HUES6 (cell line): ENCODE results near the gene AWAT2.

Experiments used
- H3K27ac ChIP-seq: 2 replicates; pipeline ENCODE4 v1.7.0; 2013; ENCODE audit warnings: low read depth, mild to moderate bottlenecking, low read length, inconsistent platforms
- H3K27me3 ChIP-seq: 2 replicates; pipeline ENCODE4 v1.6.1; 2013; ENCODE audit warnings: low read length; ENCODE audit not compliant: control insufficient read depth, insufficient read depth
- H3K36me3 ChIP-seq: 2 replicates; pipeline ENCODE4 v1.6.1; 2013; ENCODE audit warnings: low read length; ENCODE audit not compliant: control insufficient read depth, insufficient read depth
- H3K4me1 ChIP-seq: 2 replicates; pipeline ENCODE4 v1.6.1; 2013; ENCODE audit warnings: low read length; ENCODE audit not compliant: control insufficient read depth, insufficient read depth
- H3K4me3 ChIP-seq: 2 replicates; pipeline ENCODE4 v1.5.1; 2013; ENCODE audit warnings: low read depth, low read length
- H3K9ac ChIP-seq: one replicate; pipeline ENCODE4 v1.6.1; 2013; ENCODE audit warnings: mild to moderate bottlenecking, low read length
- H3K9me3 ChIP-seq: 2 replicates; pipeline ENCODE4 v1.6.1; 2013; ENCODE audit warnings: low read depth, low read length; ENCODE audit not compliant: control insufficient read depth, insufficient read depth

Gene AWAT2

GRCh38 chrX:69996113-69996468 is 53.6 kb downstream of the AWAT2 start:
- Histone ChIP-seq H3K27me3 (no peaks in the 10 kb centered on the region), H3K4me1 (no peaks in the 10 kb centered on the region), H3K36me3 (no peaks in the 10 kb centered on the region), H3K9ac (no peak overlapping the region), H3K27ac (no peak overlapping the region), H3K4me3 (no peak overlapping the region), H3K9me3 (peaks cover 24% of the 10 kb centered on the region; the same call in 1 of the 2 replicates)

DNA sequence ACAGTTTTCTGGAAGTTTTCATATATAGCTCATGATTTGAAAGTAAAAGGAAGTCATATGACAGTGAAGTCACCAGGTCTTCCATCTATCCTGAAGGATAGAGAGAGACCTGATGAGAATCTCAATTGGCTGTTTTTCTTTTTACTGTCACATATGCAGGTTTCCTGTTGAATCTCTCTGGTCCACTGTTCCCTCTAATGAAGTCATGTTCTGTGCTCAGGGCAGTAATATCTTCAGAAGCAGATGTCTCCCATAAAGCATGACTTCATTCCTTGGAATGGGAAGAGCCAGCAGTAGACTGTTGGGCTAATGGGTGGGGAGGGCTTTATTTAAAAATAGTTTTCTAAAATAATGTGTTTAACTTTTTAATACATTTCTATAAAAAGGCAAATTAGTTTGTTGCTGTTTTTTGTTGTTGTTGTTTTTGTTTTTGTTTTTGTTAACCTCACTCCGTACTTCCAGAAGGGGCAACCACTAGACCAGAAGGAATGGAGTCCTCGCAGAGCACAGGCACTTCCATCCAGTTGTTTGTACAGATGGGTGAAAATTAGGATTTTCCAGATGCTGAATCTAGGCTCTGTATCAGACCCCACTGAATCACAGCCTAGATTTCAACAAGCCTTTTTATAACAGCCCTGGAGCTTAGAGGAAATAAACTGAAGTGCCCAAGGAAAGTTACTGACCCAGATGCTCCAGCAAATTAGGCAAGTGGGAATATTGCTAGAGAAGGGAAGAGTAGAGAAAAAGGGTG is 54.2 kb downstream of the AWAT2 start:
- no peak overlapping the region for H3K9ac ChIP-seq
- no peaks in the 10 kb centered on the region for H3K4me1 ChIP-seq
- peaks cover 24% of the 10 kb centered on the region; the same call in 1 of the 2 replicates for H3K9me3 ChIP-seq
- no peak overlapping the region for H3K27ac ChIP-seq
- H3K36me3 ChIP-seq: no peaks in the 10 kb centered on the region
- H3K4me3 ChIP-seq: no peak overlapping the region
- H3K27me3 ChIP-seq: no peaks in the 10 kb centered on the region

DNA sequence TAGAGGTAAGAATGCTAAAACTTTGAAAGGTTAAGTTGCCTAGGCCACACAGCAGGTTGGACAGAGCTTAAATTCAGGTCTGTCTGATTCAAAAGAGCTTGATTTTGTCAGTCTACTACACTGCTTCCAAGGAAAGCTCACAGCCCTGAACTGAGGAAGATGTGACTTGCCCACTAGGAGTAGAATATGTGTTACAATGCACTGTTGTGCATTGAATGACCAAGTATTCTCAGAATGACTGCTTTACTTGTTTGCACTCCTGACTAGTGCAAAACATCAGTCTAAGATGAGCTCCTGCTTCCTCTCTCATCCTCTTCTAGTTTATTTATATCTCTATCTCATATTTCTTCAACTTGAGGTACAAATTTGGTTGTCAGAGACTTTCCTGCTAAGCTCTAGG is 56.2 kb downstream of the AWAT2 start:
- Histone ChIP-seq H3K4me3 (no peak overlapping the region), H3K27me3 (no peaks in the 10 kb centered on the region), H3K9ac (no peak overlapping the region), H3K36me3 (no peaks in the 10 kb centered on the region), H3K4me1 (no peaks in the 10 kb centered on the region), H3K9me3 (peaks cover 23% of the 10 kb centered on the region; the same call in 1 of the 2 replicates), H3K27ac (no peak overlapping the region)

DNA sequence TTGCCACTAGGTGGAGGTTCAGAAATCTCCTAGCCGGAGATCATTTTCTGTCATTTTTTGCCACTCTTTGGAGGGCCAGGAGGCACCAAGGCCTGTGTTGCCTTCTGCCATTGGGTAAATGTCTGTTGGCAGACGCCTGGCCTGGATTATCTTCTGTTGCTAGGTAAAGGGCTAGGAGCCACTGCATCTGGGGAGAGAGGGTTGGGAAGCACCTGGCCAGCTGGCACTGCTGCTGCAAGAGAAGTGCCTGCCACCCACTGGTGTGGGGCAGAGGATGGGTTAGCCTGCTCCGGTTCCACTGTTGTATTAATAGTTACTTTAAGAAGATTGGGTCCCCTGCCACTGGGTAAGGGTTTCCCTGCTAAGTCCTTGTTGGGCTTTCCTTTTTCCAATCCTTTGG is 58.1 kb downstream of the AWAT2 start:
- Histone ChIP-seq H3K9ac (no peak overlapping the region), H3K27ac (no peak overlapping the region), H3K4me3 (no peak overlapping the region), H3K4me1 (no peaks in the 10 kb centered on the region), H3K36me3 (no peaks in the 10 kb centered on the region), H3K27me3 (no peaks in the 10 kb centered on the region), H3K9me3 (peaks cover 6% of the 10 kb centered on the region; the same call in 1 of the 2 replicates)
